Caco-2 (cell line): ENCODE measurements around the gene PRRT3. TPM values are rescaled to one million over a fixed set of nuclear protein-coding genes. Genes with fewer than 3 reads are reported as not detected.
"Not testable (repeated sequence)": the region's sequence is repeated elsewhere in the genome, so short reads cannot be mapped to it uniquely, and the experiment has no call there.

ENCODE experiments used
- BruUV-seq: library from RNA; stranded (reverse); fragments of 400-500 nt; replicated peaks from 2 replicates; lab custom pipeline; 2021; lab: Mats Ljungman, UMichigan
- CTCF ChIA-PET: fragments of 300-600 bp; sonication (Branson Sonifier 250); formaldehyde crosslinking; loops from one replicate; lab custom pipeline; 2022; ENCODE audit warnings: antibody characterized with exemption; lab: Charles Lee
- POLR2A ChIA-PET: fragments of 300-600 bp; sonication (Branson Sonifier 250); formaldehyde crosslinking; loops from one replicate; lab custom pipeline; 2022; ENCODE audit warnings: antibody characterized with exemption; lab: Charles Lee
- DNase-seq, 2 experiments: peaks; one replicate each; pipeline versions ENCODE4 v3.0.0 to v3.0.0-alpha.2; 2020 to 2022
- H3K27me3 ChIP-seq: replicated peaks from 2 replicates; pipeline ENCODE4 v1.6.0; 2011; ENCODE audit warnings: low read length; ENCODE audit not compliant: control insufficient read depth, insufficient read depth
- H3K36me3 ChIP-seq: 2 replicates; pipeline ENCODE4 v1.5.1; 2011; ENCODE audit warnings: low read length; ENCODE audit not compliant: control insufficient read depth, insufficient read depth
- H3K4me1 ChIP-seq: fragments of 250-450 bp; sonication (Bioruptor Pico); 2 replicates; pipeline ENCODE4 v1.5.1; 2020; ENCODE audit warnings: mild to moderate bottlenecking
- H3K4me3 ChIP-seq: 2 replicates; pipeline ENCODE4 v1.5.1; 2011; ENCODE audit warnings: low read depth, mild to moderate bottlenecking, control low read depth, low read length
- H3K9me3 ChIP-seq: fragments of 250-450 bp; sonication (Bioruptor Pico); 2 replicates; pipeline ENCODE4 v1.5.1; 2020; ENCODE audit warnings: mild to moderate bottlenecking, moderate library complexity
- H3K27ac Mint-ChIP-seq: one replicate; pipeline ENCODE4 v1.8.0; 2022; ENCODE audit warnings: mixed read lengths; ENCODE audit not compliant: unreplicated experiment
- H3K27me3 Mint-ChIP-seq: one replicate; pipeline ENCODE4 v1.8.0; 2022; ENCODE audit warnings: mixed read lengths; ENCODE audit not compliant: insufficient read depth, unreplicated experiment
- H3K36me3 Mint-ChIP-seq: one replicate; pipeline ENCODE4 v1.8.0; 2022; ENCODE audit warnings: mild to moderate bottlenecking, mixed read lengths; ENCODE audit not compliant: insufficient read depth, unreplicated experiment
- H3K4me1 Mint-ChIP-seq: one replicate; pipeline ENCODE4 v1.8.0; 2022; ENCODE audit warnings: low read depth, mixed read lengths; ENCODE audit not compliant: unreplicated experiment
- H3K4me3 Mint-ChIP-seq: one replicate; pipeline ENCODE4 v1.8.0; 2022; ENCODE audit warnings: mild to moderate bottlenecking, moderate library complexity, mixed read lengths; ENCODE audit not compliant: unreplicated experiment
- H3K9me3 Mint-ChIP-seq: one replicate; pipeline ENCODE4 v1.8.0; 2022; ENCODE audit warnings: mixed read lengths; ENCODE audit not compliant: unreplicated experiment
- CTCF ChIP-seq, 2 experiments: fragments of 200-600 bp in 1 of 2; IDR thresholded peaks; 1 replicate in 1 of 2; 2 replicates in 1 of 2; pipeline versions ENCODE4 v1.5.1 to v1.8.0; 2011 to 2022; ENCODE audit warnings: antibody characterized with exemption in 1 of 2, control low read depth in 1 of 2, inconsistent platforms in 1 of 2, low read depth in 1 of 2, low read length in 1 of 2, mild to moderate bottlenecking in 1 of 2, moderate library complexity in 1 of 2; ENCODE audit not compliant: insufficient read depth in 1 of 2, severe bottlenecking in 1 of 2, unreplicated experiment in 1 of 2
- intact Hi-C: fragments of 100-400 bp; cut with micrococcal nuclease; formaldehyde crosslinking; loops from one replicate; pipeline ENCODE4 v1.10.0; 2022; ENCODE audit not compliant: unreplicated experiment
- total RNA-seq: library from RNA; stranded (reverse); gene quantifications from 2 replicates; pipeline ENCODE4 v1.2.3, GENCODE V29; 2022

Gene PRRT3
- total RNA-seq, 1 experiment from 2014 or later: 1.3 TPM

GRCh38 chr3:9902372-9903237, 49.6 kb downstream of the PRRT3 start, which contains the start of gene IL17RE:
IL17RE (plus strand) TSS chr3:9902848; CDS start chr3:9902933, 85 bp downstream.
- Mint-ChIP-seq H3K4me1 (peaks cover 23% of the 10 kb centered on the region), H3K27me3 (no peaks in the 10 kb centered on the region), H3K9me3 (no peaks in the 10 kb centered on the region), H3K4me3 (peak within 1 kb of the TSS; percentile 94), H3K27ac (peak within 1 kb of the TSS; percentile 90), H3K36me3 (peaks cover 50% of the 10 kb centered on the region)
- ChIA-PET POLR2A (interaction anchor here (0.5 to 2.2 kb wide), 6 partner anchors 10 to 110 kb away, joined by 3 to 30 read pairs (median 8); partner anchors contain the start of genes ARPC4, CRELD1 and IL17RC), CTCF (interaction anchor here (0.7 to 3.1 kb wide), 5 partner anchors 13 to 44 kb away, joined by 3 to 14 read pairs (median 5); partner anchors contain the start of gene IL17RC)
- intact Hi-C loops: loop anchor here (1.0 kb wide), 4 partner anchors 13 to 54 kb away; partner anchors contain the start of gene CRELD1
- TF ChIP-seq CTCF (IDR thresholded peaks at IDR 0.05; ENCODE audit: insufficient read depth in 1 of 2, low read depth in 1 of 2, low read length in 1 of 2, severe bottlenecking in 1 of 2, unreplicated experiment in 1 of 2): no peak
- peaks cover 50% of the 10 kb centered on the region for H3K4me1 ChIP-seq
- no TSS peak for BruUV-seq
- peaks cover 4% of the 10 kb centered on the region for H3K9me3 ChIP-seq
- peak within 1 kb of the TSS; percentile 54 for H3K4me3 ChIP-seq
- no peaks in the 10 kb centered on the region; the same call in none of the 2 replicates for H3K36me3 ChIP-seq
- no peaks in the 10 kb centered on the region for H3K27me3 ChIP-seq
- peak; percentile 78 to 79 for DNase-seq

- no peak for DNase-seq
- peak overlapping the region; percentile 94 for H3K4me3 Mint-ChIP-seq
- peaks cover 23% of the 10 kb centered on the region for H3K4me1 Mint-ChIP-seq
These were observed 50.2 kb downstream of the PRRT3 start for GRCh38 chr3:9901967-9902366.

GRCh38 chr3:9900965-9901415, 51.2 kb downstream of the PRRT3 start:
- H3K27me3 Mint-ChIP-seq, BruUV-seq, intact Hi-C loops: not testable (repeated sequence)

More at GRCh38 chr3:9901967-9902366, 50.2 kb downstream of the PRRT3 start:
- CTCF ChIA-PET: interaction anchor here (0.7 to 3.1 kb wide), 5 partner anchors 14 to 45 kb away, joined by 3 to 14 read pairs (median 5); partner anchors contain the start of gene IL17RC
- no peaks in the 10 kb centered on the region; the same call in none of the 2 replicates for H3K36me3 ChIP-seq
- POLR2A ChIA-PET: interaction anchor here (0.7 to 2.2 kb wide), 5 partner anchors 10 to 31 kb away, joined by 4 to 30 read pairs (median 12); partner anchors contain the start of genes CRELD1 and IL17RC
- TF ChIP-seq CTCF (IDR thresholded peaks at IDR 0.05; ENCODE audit: insufficient read depth in 1 of 2, low read depth in 1 of 2, low read length in 1 of 2, severe bottlenecking in 1 of 2, unreplicated experiment in 1 of 2): no peak
- H3K4me1 ChIP-seq: peaks cover 56% of the 10 kb centered on the region
- no TSS peak for BruUV-seq
- H3K4me3 ChIP-seq: no peak overlapping the region
- Mint-ChIP-seq H3K27me3 (no peaks in the 10 kb centered on the region), H3K27ac (peak overlapping the region; percentile 90), H3K9me3 (no peaks in the 10 kb centered on the region), H3K36me3 (peaks cover 52% of the 10 kb centered on the region)
- intact Hi-C loops: loop anchor here (1.0 kb wide), 4 partner anchors 13 to 54 kb away; partner anchors contain the start of gene CRELD1
- no peaks in the 10 kb centered on the region for H3K27me3 ChIP-seq
- peaks cover 4% of the 10 kb centered on the region for H3K9me3 ChIP-seq

More at GRCh38 chr3:9900965-9901415, 51.2 kb downstream of the PRRT3 start:
- H3K4me1 ChIP-seq: peaks cover 66% of the 10 kb centered on the region
- H3K27me3 ChIP-seq, H3K9me3 ChIP-seq, H3K36me3 ChIP-seq, H3K4me3 ChIP-seq, H3K9me3 Mint-ChIP-seq: not testable (repeated sequence)
- Mint-ChIP-seq H3K36me3 (peaks cover 47% of the 10 kb centered on the region), H3K4me3 (peak overlapping the region; percentile 59), H3K4me1 (peaks cover 24% of the 10 kb centered on the region), H3K27ac (peak overlapping the region; percentile 90)
- peak; percentile 60 to 79 for DNase-seq
- ChIA-PET POLR2A (interaction anchor here (0.5 to 2.2 kb wide), 8 partner anchors 9 to 69 kb away, joined by 3 to 12 read pairs (median 3); partner anchors contain the start of gene JAGN1), CTCF (interaction anchor here (0.7 to 3.1 kb wide), 4 partner anchors 10 to 46 kb away, joined by 3 to 14 read pairs (median 6); partner anchors contain the start of gene JAGN1)
